LHCN-M2 (cell line): ENCODE data around the gene COG4. TPM values are rescaled to one million over a fixed set of nuclear protein-coding genes. Genes with fewer than 3 reads are reported as not detected.

ENCODE experiments used
- DNase-seq: peaks from one replicate; pipeline ENCODE4 v3.0.0-alpha.2; 2012; ENCODE audit warnings: low read depth
- total RNA-seq: library from RNA; depleted of rRNA; stranded (reverse); fragments of >200 nt; gene quantifications from 2 replicates; pipeline ENCODE4 v1.2.3, GENCODE V29; 2014; rRNA removed

The COG4 gene
- total RNA-seq, 1 experiment from 2014 or later: 94.2 TPM

DNA sequence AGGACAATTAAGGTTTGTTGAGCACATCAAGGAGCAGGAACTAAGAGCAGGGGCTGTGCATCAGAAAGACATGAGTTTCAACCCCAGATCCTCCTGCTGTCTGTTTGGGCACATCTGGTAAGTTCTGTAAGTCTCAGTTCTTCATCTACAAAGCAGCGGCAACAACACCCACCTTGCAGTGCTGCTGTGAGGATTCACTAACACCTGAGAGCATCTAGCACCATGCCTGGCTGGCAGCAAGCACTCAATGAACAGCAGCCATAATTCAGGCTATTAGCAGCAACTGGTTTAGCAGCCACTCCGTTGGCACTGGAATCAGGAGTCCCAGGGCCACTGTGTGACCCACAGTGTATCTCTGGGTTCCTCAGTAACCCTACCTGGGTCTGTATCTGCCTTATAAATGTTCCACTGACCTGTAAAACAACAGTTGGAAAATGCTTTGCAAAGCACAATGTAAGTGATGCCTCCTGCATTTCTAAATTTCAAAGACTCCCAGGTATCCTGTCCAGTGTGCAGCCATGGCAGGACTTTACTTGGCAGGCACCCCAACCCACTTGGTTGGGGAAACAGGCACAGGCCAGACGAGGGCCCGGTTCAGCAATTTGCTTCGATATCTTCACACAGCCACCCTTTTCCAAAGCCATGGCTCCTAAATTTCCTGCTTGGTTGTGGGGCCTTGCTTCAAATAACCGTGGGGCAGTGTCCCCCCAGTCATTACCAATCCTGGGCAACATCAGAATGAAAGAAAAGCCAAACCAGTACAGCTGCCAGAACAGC lies 88.7 kb downstream of the COG4 start:
- no peak for DNase-seq

DNA sequence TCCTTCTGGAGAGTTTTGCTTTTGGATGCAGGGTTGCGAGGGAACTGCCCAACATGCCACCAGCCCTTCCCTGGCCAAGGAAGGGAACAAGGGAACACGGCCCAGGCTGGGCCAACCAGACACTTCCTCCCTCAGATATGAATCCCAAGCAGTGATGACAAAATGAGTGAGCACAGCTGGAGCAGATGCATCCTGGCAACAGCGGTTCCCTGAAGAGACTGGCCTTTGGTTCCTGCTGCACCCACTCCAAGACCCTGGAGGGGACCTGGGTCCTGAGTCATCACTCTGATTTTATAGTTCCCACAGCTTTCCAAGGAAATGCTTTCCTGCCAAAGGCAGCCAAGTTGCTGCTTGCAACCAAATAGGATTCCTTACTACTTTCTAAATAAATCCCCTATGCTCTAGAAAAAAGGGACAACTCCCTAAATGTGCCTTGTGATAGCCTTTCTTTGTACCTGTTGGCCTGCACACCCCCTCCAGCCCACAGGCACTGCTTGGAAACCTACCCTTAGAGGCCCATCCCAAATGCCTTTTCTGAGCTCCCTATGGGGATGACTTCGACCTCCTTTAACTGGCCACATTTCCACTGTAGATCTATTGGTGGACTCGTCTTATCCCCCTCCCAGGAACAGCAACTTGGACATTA lies 89.8 kb downstream of the COG4 start:
- DNase-seq: peak; percentile 81

DNA sequence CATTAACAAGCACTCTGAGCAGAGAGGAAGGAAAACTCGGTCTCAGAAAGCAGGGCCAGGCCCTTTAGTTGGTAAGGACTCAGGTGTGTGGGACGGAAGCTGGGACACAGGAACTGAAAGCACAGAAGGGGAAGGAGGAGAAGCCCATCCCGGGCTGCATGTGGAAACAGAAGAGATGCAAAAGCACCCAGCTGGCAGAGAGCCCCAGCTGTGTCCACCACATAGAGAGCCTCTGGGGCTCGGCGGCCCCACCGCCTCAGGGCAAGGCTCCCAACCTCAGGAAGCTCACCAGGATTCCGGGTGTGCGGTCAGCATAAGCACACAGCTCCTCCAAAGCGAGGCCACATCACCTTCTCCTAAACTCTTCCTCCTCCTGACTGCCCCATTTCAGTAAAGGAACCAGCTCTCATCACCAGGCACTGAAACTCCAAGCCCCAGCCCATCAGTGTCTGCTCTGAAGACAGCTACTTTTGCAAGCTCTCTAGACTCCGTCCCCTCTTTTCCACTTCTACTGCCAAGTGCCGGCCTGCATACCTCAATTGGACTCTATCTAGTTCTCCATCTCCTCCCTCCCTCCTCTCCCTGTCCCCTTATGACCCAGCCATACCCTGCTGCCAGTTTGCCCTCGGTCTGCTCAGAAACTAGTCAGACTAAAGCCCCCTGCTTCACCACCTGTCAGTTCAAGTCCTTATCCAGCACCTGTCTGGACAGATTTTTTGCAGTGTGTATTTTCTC lies 90.5 kb downstream of the COG4 start:
- DNase-seq: no peak

- no peak for DNase-seq
Observed at GRCh38 chr16:70432356-70432722, 91.0 kb downstream of the COG4 start.

- DNase-seq: no peak
Observed at GRCh38 chr16:70430667-70431536, 92.5 kb downstream of the COG4 start.

Other genes with a start within 250 kb of the COG4 start
- 50.8 and 54.3 TPM in 2 replicates for gene AARS1, start 234.0 kb downstream of the COG4 start, total RNA-seq
- gene DDX19B, start 224.4 kb downstream of the COG4 start, total RNA-seq: 27.0 and 28.1 TPM in 2 replicates
- gene DDX19A, start 176.7 kb downstream of the COG4 start, total RNA-seq: 38.2 and 50.7 TPM in 2 replicates
- 23.0 and 28.3 TPM in 2 replicates for gene ST3GAL2, start 84.5 kb downstream of the COG4 start, total RNA-seq
- 7.5 and 13.5 TPM in 2 replicates for gene FCSK, start 69.0 kb downstream of the COG4 start, total RNA-seq
- gene SF3B3, start 262 bp upstream of the COG4 start, total RNA-seq: 124 and 194 TPM in 2 replicates
- 0.13 and 4.1 TPM in 2 replicates for gene IL34, start 123.0 kb upstream of the COG4 start, total RNA-seq
- 84.4 and 129 TPM in 2 replicates for gene MTSS2, start 162.5 kb upstream of the COG4 start, total RNA-seq